ENCODE measurements around the gene NPY2R.

DNA sequence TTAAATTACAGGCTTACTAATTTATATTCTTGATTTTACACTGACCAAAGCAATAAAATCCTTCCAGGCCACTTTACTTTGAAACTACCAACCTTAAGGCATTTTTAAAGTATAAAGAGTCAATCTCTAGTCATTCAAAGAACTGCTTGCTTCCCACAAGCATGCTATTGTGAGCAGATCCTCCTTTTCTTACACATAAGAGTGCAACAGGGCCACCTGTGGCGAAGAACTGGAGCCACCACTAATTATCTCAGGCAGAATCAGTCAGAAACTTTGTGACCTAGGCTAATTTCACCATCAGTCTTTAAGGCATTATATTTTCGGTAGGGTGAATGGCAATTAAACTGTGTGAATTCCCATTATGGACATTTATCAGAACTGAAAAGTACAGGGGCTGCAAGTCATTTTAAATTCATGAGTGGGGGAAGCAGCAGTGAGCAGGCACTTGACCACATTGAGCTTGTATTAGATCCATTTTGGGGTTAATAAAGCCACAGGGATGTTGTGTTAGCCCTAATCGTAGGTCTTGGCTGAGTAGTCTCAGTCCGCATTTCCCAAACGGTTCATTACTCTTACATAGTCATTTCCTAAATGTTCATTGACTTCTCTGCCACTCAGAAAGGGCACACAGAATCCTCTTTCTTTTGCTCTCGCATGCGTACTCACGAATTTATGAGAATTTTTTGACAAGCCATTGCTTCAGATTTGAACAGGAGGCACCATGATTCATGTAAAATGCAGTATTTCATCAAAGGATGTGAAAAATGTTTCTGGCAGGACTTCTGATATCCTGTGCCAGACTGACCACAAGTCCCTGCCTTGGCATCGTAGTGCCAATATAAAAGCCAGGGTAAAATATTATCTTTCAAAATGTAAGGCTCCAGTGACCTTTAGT lies 39.8 kb downstream of the NPY2R start:
- TF ChIP-seq POLR2AphosphoS5 (IDR thresholded peaks at IDR 0.05; ENCODE audit: low read depth, low read length) (no peak), JUND (IDR thresholded peaks at IDR 0.05) (no peak), CTCF (IDR thresholded peaks at IDR 0.05 in 2 of 3, conservative IDR thresholded peaks at IDR 0.05 in 1 of 3; ENCODE audit: borderline replicate concordance in 1 of 3, insufficient read depth in 1 of 3, low read depth in 2 of 3, low read length in 2 of 3) (no peak), ZNF274 (IDR thresholded peaks at IDR 0.05; ENCODE audit: low read depth, low read length) (no peak), CEBPB (IDR thresholded peaks at IDR 0.05; ENCODE audit: low read depth) (no peak), POLR2A (IDR thresholded peaks at IDR 0.05; ENCODE audit: borderline replicate concordance, extremely low read depth, insufficient read depth, insufficient read length) (no peak), ZBTB33 (IDR thresholded peaks at IDR 0.05; ENCODE audit: extremely low read depth, insufficient replicate concordance, low read length) (no peak), SIN3A (IDR thresholded peaks at IDR 0.05; ENCODE audit: low read depth) (no peak)
- TF ChIP-seq, protein P1, sequence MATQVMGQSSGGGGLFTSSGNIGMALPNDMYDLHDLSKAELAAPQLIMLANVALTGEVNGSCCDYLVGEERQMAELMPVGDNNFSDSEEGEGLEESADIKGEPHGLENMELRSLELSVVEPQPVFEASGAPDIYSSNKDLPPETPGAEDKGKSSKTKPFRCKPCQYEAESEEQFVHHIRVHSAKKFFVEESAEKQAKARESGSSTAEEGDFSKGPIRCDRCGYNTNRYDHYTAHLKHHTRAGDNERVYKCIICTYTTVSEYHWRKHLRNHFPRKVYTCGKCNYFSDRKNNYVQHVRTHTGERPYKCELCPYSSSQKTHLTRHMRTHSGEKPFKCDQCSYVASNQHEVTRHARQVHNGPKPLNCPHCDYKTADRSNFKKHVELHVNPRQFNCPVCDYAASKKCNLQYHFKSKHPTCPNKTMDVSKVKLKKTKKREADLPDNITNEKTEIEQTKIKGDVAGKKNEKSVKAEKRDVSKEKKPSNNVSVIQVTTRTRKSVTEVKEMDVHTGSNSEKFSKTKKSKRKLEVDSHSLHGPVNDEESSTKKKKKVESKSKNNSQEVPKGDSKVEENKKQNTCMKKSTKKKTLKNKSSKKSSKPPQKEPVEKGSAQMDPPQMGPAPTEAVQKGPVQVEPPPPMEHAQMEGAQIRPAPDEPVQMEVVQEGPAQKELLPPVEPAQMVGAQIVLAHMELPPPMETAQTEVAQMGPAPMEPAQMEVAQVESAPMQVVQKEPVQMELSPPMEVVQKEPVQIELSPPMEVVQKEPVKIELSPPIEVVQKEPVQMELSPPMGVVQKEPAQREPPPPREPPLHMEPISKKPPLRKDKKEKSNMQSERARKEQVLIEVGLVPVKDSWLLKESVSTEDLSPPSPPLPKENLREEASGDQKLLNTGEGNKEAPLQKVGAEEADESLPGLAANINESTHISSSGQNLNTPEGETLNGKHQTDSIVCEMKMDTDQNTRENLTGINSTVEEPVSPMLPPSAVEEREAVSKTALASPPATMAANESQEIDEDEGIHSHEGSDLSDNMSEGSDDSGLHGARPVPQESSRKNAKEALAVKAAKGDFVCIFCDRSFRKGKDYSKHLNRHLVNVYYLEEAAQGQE (IDR thresholded peaks at IDR 0.05; ENCODE audit: low read depth), result no peak

Data from HCT116 (cell line).